BJ (cell line): ENCODE results near the gene SHB. TPM values are rescaled to one million over a fixed set of nuclear protein-coding genes. Genes with fewer than 3 reads are reported as not detected.

Source experiments
- CTCF ChIA-PET: fragments of 350-600 bp; formaldehyde crosslinking; extraction: SDS; loops from one replicate; lab custom pipeline; 2021; ENCODE audit warnings: antibody characterized with exemption, inconsistent platforms; lab: Yijun Ruan, JAX
- POLR2A ChIA-PET: fragments of 300-600 bp; sonication (Branson Sonifier 250); formaldehyde crosslinking; extraction: SDS; loops from one replicate; lab custom pipeline; 2021; ENCODE audit warnings: antibody characterized with exemption; lab: Charles Lee
- DNase-seq: peaks from one replicate; pipeline ENCODE4 v3.0.0-alpha.2; 2011; ENCODE audit warnings: low read depth
- H3K27me3 ChIP-seq: 2 replicates; pipeline ENCODE4 v1.6.0; 2011; ENCODE audit warnings: low read length; ENCODE audit not compliant: control insufficient read depth, insufficient read depth
- H3K36me3 ChIP-seq: 2 replicates; pipeline ENCODE4 v1.5.1; 2011; ENCODE audit warnings: low read length; ENCODE audit not compliant: control insufficient read depth, insufficient read depth
- H3K4me3 ChIP-seq: 2 replicates; pipeline ENCODE4 v1.5.1; 2011; ENCODE audit warnings: low read depth, mild to moderate bottlenecking, control low read depth, low read length
- polyA plus RNA-seq: library from polyadenylated mRNA; depleted of rRNA; stranded (reverse); fragments of >200 nt; gene quantifications from 2 replicates; pipeline ENCODE4 v1.2.3, GENCODE V29; 2011
- TF ChIP-seq, protein P1 (sequence below): IDR thresholded peaks from 2 replicates; pipeline ENCODE4 v1.5.1; 2011; ENCODE audit warnings: low read depth, mild to moderate bottlenecking, control low read depth, inconsistent platforms, low read length, moderate library complexity; ENCODE audit not compliant: insufficient read depth

SHB gene
- polyA plus RNA-seq, 1 experiment: 18.6 TPM

DNA sequence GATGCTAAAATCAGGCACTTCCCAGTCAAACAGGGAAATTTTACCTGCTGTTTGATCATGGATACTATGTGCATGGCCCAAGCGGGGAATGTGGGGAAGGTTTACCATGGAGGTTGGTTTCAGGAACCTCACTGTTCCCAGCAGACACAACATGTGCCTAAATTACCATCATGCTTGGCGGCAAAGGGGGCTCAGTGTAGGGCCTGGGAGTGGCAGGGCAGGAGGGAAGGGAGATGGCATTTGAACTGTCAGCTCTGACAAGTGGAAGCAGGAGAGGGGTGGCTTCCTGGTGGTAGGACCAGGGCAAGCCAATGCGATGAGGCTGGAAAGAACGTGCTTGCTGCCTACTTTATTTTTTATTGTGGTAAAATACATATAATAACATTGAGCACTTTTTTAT, 93.4 kb downstream of the SHB start:
- ChIA-PET CTCF (interaction anchor here (1.3 kb wide), 1 partner anchor 62 kb away, joined by 3 read pairs; no protein-coding TSS in a partner anchor), POLR2A (no interaction called here)
- peaks cover 2% of the 10 kb centered on the region for H3K36me3 ChIP-seq
- DNase-seq: no peak
- no peak overlapping the region for H3K4me3 ChIP-seq
- H3K27me3 ChIP-seq: no peaks in the 10 kb centered on the region
- TF ChIP-seq, protein P1, sequence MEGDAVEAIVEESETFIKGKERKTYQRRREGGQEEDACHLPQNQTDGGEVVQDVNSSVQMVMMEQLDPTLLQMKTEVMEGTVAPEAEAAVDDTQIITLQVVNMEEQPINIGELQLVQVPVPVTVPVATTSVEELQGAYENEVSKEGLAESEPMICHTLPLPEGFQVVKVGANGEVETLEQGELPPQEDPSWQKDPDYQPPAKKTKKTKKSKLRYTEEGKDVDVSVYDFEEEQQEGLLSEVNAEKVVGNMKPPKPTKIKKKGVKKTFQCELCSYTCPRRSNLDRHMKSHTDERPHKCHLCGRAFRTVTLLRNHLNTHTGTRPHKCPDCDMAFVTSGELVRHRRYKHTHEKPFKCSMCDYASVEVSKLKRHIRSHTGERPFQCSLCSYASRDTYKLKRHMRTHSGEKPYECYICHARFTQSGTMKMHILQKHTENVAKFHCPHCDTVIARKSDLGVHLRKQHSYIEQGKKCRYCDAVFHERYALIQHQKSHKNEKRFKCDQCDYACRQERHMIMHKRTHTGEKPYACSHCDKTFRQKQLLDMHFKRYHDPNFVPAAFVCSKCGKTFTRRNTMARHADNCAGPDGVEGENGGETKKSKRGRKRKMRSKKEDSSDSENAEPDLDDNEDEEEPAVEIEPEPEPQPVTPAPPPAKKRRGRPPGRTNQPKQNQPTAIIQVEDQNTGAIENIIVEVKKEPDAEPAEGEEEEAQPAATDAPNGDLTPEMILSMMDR: no peak

DNA sequence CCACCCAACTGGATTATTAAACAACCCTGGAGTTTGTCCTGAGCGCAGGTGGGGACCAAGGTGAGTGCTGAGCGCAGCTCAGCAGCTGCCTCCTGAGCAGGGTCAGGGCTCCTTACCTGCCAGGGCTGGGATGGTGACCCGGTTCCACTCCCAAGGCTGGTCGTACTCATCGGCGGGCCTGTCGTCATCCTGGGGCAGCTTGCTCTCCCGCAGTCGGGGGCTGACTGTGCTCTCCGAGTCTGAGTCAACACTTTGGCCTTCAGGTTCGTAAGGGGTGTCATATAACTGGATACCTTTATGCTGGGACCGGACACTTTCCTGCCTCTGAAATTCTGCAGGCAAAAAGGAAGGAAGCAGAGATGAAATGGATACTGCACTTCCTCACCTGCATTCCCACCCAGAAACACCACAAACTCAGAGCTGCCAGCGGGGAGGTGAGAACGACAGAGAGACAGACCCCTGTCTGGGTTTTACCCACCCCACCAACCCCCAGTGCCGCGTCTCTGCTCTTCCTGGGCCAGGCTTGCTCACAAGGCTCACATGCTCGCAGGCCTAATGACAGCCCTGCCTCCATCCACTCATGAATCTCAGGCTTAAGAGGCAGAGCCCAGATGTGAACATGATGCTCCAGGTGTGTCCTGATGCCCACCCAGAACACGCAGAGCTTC, 94.4 kb downstream of the SHB start:
- POLR2A ChIA-PET: no interaction called here
- TF ChIP-seq, protein P1: no peak
- H3K4me3 ChIP-seq: no peak overlapping the region
- no peaks in the 10 kb centered on the region for H3K27me3 ChIP-seq
- DNase-seq: no peak
- H3K36me3 ChIP-seq: peaks cover 2% of the 10 kb centered on the region
- CTCF ChIA-PET: interaction anchor here (1.3 to 1.6 kb wide), 2 partner anchors 10 to 61 kb away, joined by 3 read pairs; no protein-coding TSS in a partner anchor

DNA sequence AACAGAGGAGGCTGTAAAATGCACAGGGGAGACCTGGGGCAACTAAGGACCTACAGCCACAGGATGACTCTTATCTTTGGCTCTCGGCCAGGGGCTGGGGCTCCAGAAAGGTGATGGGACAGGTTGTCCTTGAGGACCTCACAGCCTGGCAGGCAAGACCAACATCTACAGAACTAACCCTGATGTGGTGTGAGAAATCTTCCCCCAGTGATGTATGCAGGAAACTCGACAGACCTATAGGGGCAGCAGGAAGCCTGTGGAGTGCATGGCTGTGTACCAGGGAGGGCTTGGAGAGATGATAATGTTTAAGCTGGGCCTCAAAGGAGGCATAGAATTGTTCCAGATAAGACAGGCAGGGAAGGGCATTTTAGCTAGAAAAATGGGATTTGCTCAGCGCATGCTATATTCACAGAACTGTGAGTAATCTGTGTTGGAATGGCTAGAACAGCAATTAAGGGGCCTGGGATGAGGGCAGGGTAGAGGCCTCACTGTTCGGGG, 96.6 kb downstream of the SHB start:
- ChIA-PET CTCF (no interaction called here), POLR2A (no interaction called here)
- Histone ChIP-seq H3K4me3 (no peak overlapping the region), H3K27me3 (no peaks in the 10 kb centered on the region), H3K36me3 (peaks cover 2% of the 10 kb centered on the region)
- TF ChIP-seq, protein P1: peak; percentile 22; the same call in 1 of the 2 replicates
- DNase-seq: no peak

DNA sequence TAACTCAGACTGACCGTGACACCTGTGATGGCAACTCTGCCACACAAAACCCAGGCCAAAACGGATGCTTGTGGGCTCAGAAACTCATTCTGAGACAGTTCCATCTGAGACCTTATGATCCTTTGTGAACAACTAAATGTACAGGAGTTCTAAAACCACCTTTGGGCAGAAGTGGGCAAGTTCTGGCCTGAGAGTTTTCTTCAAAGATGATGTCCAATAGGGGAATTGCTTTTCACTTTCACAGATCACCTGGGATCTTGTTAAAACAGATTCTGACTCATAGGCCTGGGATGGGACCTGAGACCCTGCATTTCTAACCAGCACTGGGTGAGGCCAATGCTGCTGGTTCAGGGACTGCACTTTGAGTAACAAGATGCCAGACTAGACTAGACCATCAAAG, 97.3 kb downstream of the SHB start:
- Histone ChIP-seq H3K36me3 (peaks cover 2% of the 10 kb centered on the region), H3K4me3 (no peak overlapping the region), H3K27me3 (no peaks in the 10 kb centered on the region)
- DNase-seq: no peak
- POLR2A ChIA-PET: no interaction called here
- TF ChIP-seq, protein P1: no peak
- CTCF ChIA-PET: no interaction called here

DNA sequence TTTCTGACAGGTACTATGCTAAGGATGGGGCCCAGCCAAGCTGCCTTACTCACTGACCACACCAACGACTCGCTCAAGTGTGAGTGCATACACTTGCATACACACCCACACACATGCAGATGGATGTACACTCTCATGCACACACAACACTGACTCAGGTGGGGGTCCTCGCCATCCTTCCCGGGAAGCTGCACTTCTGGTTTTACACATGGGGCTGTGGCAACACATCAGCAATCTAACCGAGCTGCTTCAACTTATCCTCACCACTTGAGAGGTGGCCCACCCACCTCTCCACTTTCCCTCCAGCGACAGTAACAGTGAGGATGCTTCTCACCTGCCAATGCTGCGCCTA, 97.9 kb downstream of the SHB start:
- POLR2A ChIA-PET: no interaction called here
- TF ChIP-seq, protein P1: no peak
- no peak for DNase-seq
- Histone ChIP-seq H3K4me3 (no peak overlapping the region), H3K27me3 (no peaks in the 10 kb centered on the region), H3K36me3 (peaks cover 2% of the 10 kb centered on the region)
- CTCF ChIA-PET: interaction anchor here (1.0 to 1.1 kb wide), 2 partner anchors 10 to 98 kb away, joined by 3 to 6 read pairs; partner anchors contain the start of gene SHB
